Heart right ventricle (tissue), 16 donors: Measurements from ENCODE around the gene SMURF1. TPM values are rescaled to one million over a fixed set of nuclear protein-coding genes. Genes with fewer than 3 reads are reported as not detected.

Experiments
- ATAC-seq, 8 donors: fragments of 200-7000 bp; cut with Tn5 transposase; one replicate each; pipeline ENCODE4 v1.9.1; 2020; ENCODE audit warnings: mild to moderate bottlenecking in 8 of 8, moderate library complexity in 8 of 8, moderate number of reproducible peaks in 1 of 8
- DNase-seq, 2 donors: peaks; one replicate each; pipeline ENCODE4 v3.0.0-alpha.2; 2020
- H3K27ac ChIP-seq, 10 donors: fragments of 200-600 bp; sonication (generic) in 2 of 10; one replicate each; pipeline versions ENCODE4 v1.5.0 to v1.8.0; 2020 to 2022; ENCODE audit warnings: mild to moderate bottlenecking in 3 of 10
- H3K27me3 ChIP-seq, 7 donors: fragments of 200-600 bp; one replicate each; pipeline ENCODE4 v1.8.0; 2021 to 2022; ENCODE audit warnings: mild to moderate bottlenecking in 2 of 7
- H3K36me3 ChIP-seq, 9 donors: fragments of 200-600 bp; sonication (generic) in 1 of 9; one replicate each; pipeline versions ENCODE4 v1.5.0 to v1.8.0; 2020 to 2022; ENCODE audit warnings: mild to moderate bottlenecking in 2 of 9
- H3K4me1 ChIP-seq, 9 donors: fragments of 200-600 bp; sonication (generic) in 1 of 9; one replicate each; pipeline versions ENCODE4 v1.5.0 to v1.8.0; 2020 to 2022; ENCODE audit warnings: mild to moderate bottlenecking in 4 of 9
- H3K4me3 ChIP-seq, 10 donors: fragments of 200-600 bp; sonication (generic) in 2 of 10; one replicate each; pipeline versions ENCODE4 v1.5.0 to v1.8.0; 2020 to 2022; ENCODE audit warnings: mild to moderate bottlenecking in 7 of 10, moderate library complexity in 2 of 10
- H3K9me3 ChIP-seq, 11 donors: fragments of 200-600 bp in 10 of 11; sonication (generic) in 2 of 11; one replicate each; pipeline versions ENCODE4 v1.5.0 to v1.8.0; 2013 to 2022; ENCODE audit warnings: mild to moderate bottlenecking in 2 of 11, control low read depth in 1 of 11, moderate library complexity in 1 of 11
- WGBS, 2 donors: extraction: QIAGEN DNeasy Blood & Tissue Kit; methylation state at CpG; one replicate each; pipeline ENCODE4 v1.1.7; 2013; ENCODE audit warnings: inconsistent platforms in 1 of 2; 5-methylcytosine and 5-hydroxymethylcytosine counted together
- intact Hi-C, 10 donors: fragments of 100-400 bp; cut with DNase I; formaldehyde crosslinking; loops; one replicate each; pipeline versions ENCODE4 v1.11.1 to v1.14.2; 2022
- polyA plus RNA-seq, 2 donors: library from polyadenylated mRNA; stranded (reverse); fragments of 200-250 nt; gene quantifications; one replicate each; pipeline ENCODE4 v1.2.3, GENCODE V29; 2013
- total RNA-seq, 10 donors: library from RNA; stranded (reverse); fragmentation: NEBNext Ultra II Directional in 3 of 10; extraction: Animal tissue kit (Norgen Biotek cat#: 25700) in 3 of 10; gene quantifications; one replicate each; pipeline versions ENCODE4 v1.2.1 to v1.2.4, GENCODE V29; 2021 to 2023
- TF ChIP-seq, protein P1 (sequence below), 9 donors: fragments of 200-600 bp; sonication (generic) in 2 of 9; IDR thresholded peaks; one replicate each; pipeline versions ENCODE4 v1.5.0 to v1.8.0; 2021 to 2022; ENCODE audit warnings: antibody characterized with exemption in 9 of 9, mild to moderate bottlenecking in 5 of 9, moderate library complexity in 1 of 9
- donor health status: Arrhythmogenic right ventricular cardiomyopathy.
- donor health status: ischemic (EF 13 %, LVEDD 7.1; RV severe dilation, severe dysfunction).
- donor health status: healthy with polysubstance abuse.
- donor health status: DM: no; HTN: yes; CAD: no.
- donor health status: DM: no; HTN: no; CAD: no.
- donor health status: ischemic (EF 25% LVEDD 6.9; RV normal size, moderate dysfunction).
- donor health status: ischemic (EF 25% LVEDD 5.7; RV mildly dilated, moderate dysfunction).
- donor health status: healthy.
- donor health status: DM: yes; HTN: yes; CAD: no.
- donor health status: Ischemic cardiomyopathy.
- donor health status: ischemic (EF 35%, LVEDD 5.7; RV mildly dilated, moderate dysfunction).
- donor health status: nonischemic (EF 11% LVEDD 7.7; RV severe dilation, severe dysfunction).
- donor health status: DM: yes; HTN: yes; CAD: no.
- donor health status: PGD.
- donor health status: ischemic (EF 29% LVEDD 5.4; RV normal size, mild dysfunction).
- donor health status: nonischemic (EF 23%, LVEDD 6.1; RV moderate dilation, normal function).

The SMURF1 gene
- total and polyA plus RNA-seq, 12 donors, result 4.2 to 14.7 (median 10.8) TPM

DNA sequence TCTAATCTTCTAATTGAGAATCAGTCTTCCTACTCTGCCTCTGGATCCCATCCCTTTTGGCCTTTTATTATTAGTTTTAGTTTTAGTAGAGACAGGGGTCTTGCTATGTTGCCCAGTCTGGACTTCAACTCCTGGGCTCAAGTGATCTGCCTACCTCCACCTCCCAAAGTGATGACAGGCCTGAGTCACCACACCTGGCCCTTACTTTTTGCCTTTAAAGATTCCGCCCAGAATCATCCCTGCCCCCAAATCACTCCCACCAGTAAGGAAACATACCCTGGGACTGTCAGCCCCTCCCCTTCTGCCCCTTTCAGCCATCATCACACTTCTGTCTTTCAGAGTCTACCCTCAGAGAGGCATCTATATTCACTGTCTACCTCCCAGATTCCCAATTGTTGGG is 45.3 kb upstream of the SMURF1 start:
- H3K4me1 ChIP-seq, result no peaks in the 10 kb centered on the region
- WGBS, 2 donors, result 89% methylated on average over 1 of the region's 1 CpG
- H3K27ac ChIP-seq, result no peak overlapping the region
- no peaks in the 10 kb centered on the region for H3K9me3 ChIP-seq
- ATAC-seq (no peak), DNase-seq (no peak)
- intact Hi-C loops, result no loop called here
- H3K27me3 ChIP-seq, result peaks cover 0 to 8% (median 0%) of the 10 kb centered on the region in 7 donors
- TF ChIP-seq, protein P1, sequence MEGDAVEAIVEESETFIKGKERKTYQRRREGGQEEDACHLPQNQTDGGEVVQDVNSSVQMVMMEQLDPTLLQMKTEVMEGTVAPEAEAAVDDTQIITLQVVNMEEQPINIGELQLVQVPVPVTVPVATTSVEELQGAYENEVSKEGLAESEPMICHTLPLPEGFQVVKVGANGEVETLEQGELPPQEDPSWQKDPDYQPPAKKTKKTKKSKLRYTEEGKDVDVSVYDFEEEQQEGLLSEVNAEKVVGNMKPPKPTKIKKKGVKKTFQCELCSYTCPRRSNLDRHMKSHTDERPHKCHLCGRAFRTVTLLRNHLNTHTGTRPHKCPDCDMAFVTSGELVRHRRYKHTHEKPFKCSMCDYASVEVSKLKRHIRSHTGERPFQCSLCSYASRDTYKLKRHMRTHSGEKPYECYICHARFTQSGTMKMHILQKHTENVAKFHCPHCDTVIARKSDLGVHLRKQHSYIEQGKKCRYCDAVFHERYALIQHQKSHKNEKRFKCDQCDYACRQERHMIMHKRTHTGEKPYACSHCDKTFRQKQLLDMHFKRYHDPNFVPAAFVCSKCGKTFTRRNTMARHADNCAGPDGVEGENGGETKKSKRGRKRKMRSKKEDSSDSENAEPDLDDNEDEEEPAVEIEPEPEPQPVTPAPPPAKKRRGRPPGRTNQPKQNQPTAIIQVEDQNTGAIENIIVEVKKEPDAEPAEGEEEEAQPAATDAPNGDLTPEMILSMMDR (IDR thresholded peaks at IDR 0.05), result no peak
- no peaks in the 10 kb centered on the region for H3K36me3 ChIP-seq
- H3K4me3 ChIP-seq, result no peak overlapping the region

DNA sequence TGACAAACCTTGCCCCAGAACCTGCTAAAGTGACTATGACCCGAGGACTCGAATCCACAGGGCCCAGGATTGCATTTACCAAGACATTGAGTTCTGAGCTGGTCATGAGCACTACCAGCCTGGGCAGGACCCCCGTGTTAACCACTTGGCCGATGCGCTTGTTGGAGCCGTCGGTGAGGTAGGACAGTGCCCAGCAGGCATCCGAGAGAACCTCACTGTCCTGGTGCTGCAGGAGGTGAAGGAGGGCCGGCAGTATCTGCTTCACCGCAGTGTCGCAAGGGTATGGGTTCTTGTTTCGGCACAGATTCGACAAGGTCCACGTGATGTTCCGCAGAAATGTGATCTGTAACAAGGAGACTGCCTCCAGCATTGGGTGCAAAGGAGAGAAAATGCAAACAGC is 44.3 kb upstream of the SMURF1 start:
- H3K4me1 ChIP-seq, result no peaks in the 10 kb centered on the region
- 95 to 96% methylated on average over 15 of the region's 15 CpGs for WGBS, 2 donors
- TF ChIP-seq, protein P1 (IDR thresholded peaks at IDR 0.05), result no peak
- H3K9me3 ChIP-seq, result no peaks in the 10 kb centered on the region
- intact Hi-C loops, result no loop called here
- H3K27ac ChIP-seq, result no peak overlapping the region
- no peak for ATAC-seq
- DNase-seq, result no peak
- no peaks in the 10 kb centered on the region for H3K36me3 ChIP-seq
- H3K4me3 ChIP-seq, result no peak overlapping the region
- peaks cover 0 to 3% (median 0%) of the 10 kb centered on the region in 7 donors for H3K27me3 ChIP-seq

- DNase-seq (no peak), ATAC-seq (no peak)
- 62 to 66% methylated on average over 15 of the region's 15 CpGs for WGBS, 2 donors
- Histone ChIP-seq H3K9me3 (no peaks in the 10 kb centered on the region), H3K27ac (no peak overlapping the region), H3K27me3 (peaks cover 0 to 5% (median 0%) of the 10 kb centered on the region in 7 donors), H3K4me1 (no peaks in the 10 kb centered on the region), H3K4me3 (no peak overlapping the region), H3K36me3 (no peaks in the 10 kb centered on the region)
- intact Hi-C loops, result no loop called here
- TF ChIP-seq, protein P1 (IDR thresholded peaks at IDR 0.05), result no peak
Observed at GRCh38 chr7:99184532-99185218, 40.8 kb upstream of the SMURF1 start.

DNA sequence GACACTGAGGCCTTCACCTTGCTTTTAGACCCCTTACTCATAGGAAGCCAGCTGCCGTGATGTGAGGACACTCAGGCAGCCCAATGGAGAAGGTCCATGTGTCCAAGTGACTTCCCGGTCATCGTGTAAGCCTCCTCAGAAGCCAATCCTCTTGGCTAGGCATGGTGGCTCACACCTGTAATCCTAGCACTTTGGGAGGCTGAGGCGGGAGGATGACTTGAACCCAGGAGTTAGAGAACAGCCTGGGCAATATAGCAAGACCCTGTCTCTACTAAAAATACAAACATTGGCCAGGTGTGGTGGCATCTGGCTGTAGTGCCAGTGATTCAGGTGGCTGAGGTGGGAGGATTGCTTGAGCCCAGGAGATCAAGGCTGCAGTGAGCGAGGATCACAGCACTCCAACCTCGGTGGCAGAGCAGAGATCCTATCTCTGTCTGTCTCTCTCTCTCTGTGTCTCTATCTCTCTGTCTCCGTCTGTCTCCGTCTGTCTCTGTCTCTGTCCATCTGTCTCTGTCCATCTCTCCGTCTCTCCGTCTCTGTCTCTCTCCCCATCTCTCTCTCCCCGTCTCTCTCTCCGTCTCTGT is 36.3 kb upstream of the SMURF1 start:
- intact Hi-C loops, result no loop called here
- Histone ChIP-seq H3K36me3 (no peaks in the 10 kb centered on the region), H3K9me3 (no peaks in the 10 kb centered on the region), H3K4me1 (no peaks in the 10 kb centered on the region), H3K27ac (no peak overlapping the region), H3K4me3 (no peak overlapping the region), H3K27me3 (peaks cover 0 to 10% (median 0%) of the 10 kb centered on the region in 7 donors)
- DNase-seq (no peak), ATAC-seq (no peak)
- 85 to 86% methylated on average over 12 of the region's 12 CpGs for WGBS, 2 donors
- TF ChIP-seq, protein P1 (IDR thresholded peaks at IDR 0.05), result no peak
